K562 (cell line): ENCODE measurements around the gene MYO15A.

Experiments
- FOXK1 ChIP-seq: sonication (generic); formaldehyde crosslinking; IDR thresholded peaks from 2 replicates; pipeline ENCODE4 v1.8.0; 2022; ENCODE audit warnings: missing genetic modification reagents, mild to moderate bottlenecking, borderline replicate concordance
- POLR2A ChIP-seq: fragments of 450-650 bp; conservative IDR thresholded peaks from 2 replicates; pipeline ENCODE4 v1.6.1; 2016
- POLR2AphosphoS5 ChIP-seq: IDR thresholded peaks from 2 replicates; pipeline ENCODE4 v1.6.1; 2011; ENCODE audit warnings: mild to moderate bottlenecking, low read depth, low read length, moderate library complexity; ENCODE audit not compliant: control insufficient read depth, insufficient read depth
- SIRT6 ChIP-seq: IDR thresholded peaks from one replicate; pipeline ENCODE4 v1.6.1; 2012; ENCODE audit warnings: low read depth, mild to moderate bottlenecking, control low read depth, inconsistent platforms, low read length, moderate library complexity
- SMARCC2 ChIP-seq: fragments of 450-650 bp; IDR thresholded peaks from 2 replicates; pipeline ENCODE4 v1.6.1; 2017; ENCODE audit warnings: antibody characterized with exemption, moderate library complexity, mild to moderate bottlenecking, low read depth
- TAF1 ChIP-seq: IDR thresholded peaks from 2 replicates; pipeline ENCODE4 v1.6.1; 2011; ENCODE audit warnings: mild to moderate bottlenecking, low read length, moderate library complexity; ENCODE audit not compliant: insufficient read depth, control insufficient read depth, severe bottlenecking; ENCODE audit errors: extremely low read depth
- ZBTB8A ChIP-seq: fragments of 450-650 bp; IDR thresholded peaks from 2 replicates; pipeline ENCODE4 v1.6.1; 2018; ENCODE audit warnings: mild to moderate bottlenecking, moderate library complexity; ENCODE audit not compliant: partially characterized antibody
- ZNF274 ChIP-seq: IDR thresholded peaks from 2 replicates; pipeline ENCODE4 v1.6.1; 2011; ENCODE audit warnings: low read depth, mild to moderate bottlenecking, low read length, moderate library complexity, borderline replicate concordance
- ZNF431 ChIP-seq: sonication (generic); formaldehyde crosslinking; IDR thresholded peaks from 2 replicates; pipeline ENCODE4 v1.8.0; 2022; ENCODE audit warnings: mild to moderate bottlenecking, missing genetic modification reagents

GRCh38 chr17:18226284-18226945, 117.9 kb downstream of the MYO15A start:
- TF ChIP-seq ZBTB8A (no peak), SMARCC2 (no peak), ZNF274 (no peak), ZNF431 (CRISPR knock-in tag) (no peak), POLR2A (no peak), POLR2AphosphoS5 (no peak), FOXK1 (CRISPR knock-in tag) (no peak), SIRT6 (no peak), TAF1 (no peak)
